Measurements from ENCODE around the gene KIF3C. TPM values are rescaled to one million over a fixed set of nuclear protein-coding genes. Genes with fewer than 3 reads are reported as not detected.
"Not testable (repeated sequence)": the region's sequence is repeated elsewhere in the genome, so short reads cannot be mapped to it uniquely, and the experiment has no call there.

Gene KIF3C
- 10 to 100 TPM; 26.2 to 56.1 TPM for total RNA-seq
- 100 to 1,000 TPM; 132 to 133 TPM for polyA plus RNA-seq (ENCODE audit: insufficient read length in 2 of 2)
- long read RNA-seq, donor 1, full-length matches to known transcripts, result 12 of 12 reads
- long read RNA-seq, donor 1, partial matches to known transcripts, result 0 of 12 reads
- long read RNA-seq, donor 1, other reads (novel, unspliced or antisense), result 0 of 12 reads
- long read RNA-seq, donor 2, full-length matches to known transcripts, result 6 of 6 reads
- long read RNA-seq, donor 2, partial matches to known transcripts, result 0 of 6 reads
- long read RNA-seq, donor 2, other reads (novel, unspliced or antisense), result 0 of 6 reads
- long read RNA-seq, donor 3, full-length matches to known transcripts, result 9 of 9 reads
- long read RNA-seq, donor 3, partial matches to known transcripts, result 0 of 9 reads
- long read RNA-seq, donor 3, other reads (novel, unspliced or antisense), result 0 of 9 reads
- long read RNA-seq, donor 4, full-length matches to known transcripts, result 1 of 1 reads
- long read RNA-seq, donor 4, partial matches to known transcripts, result 0 of 1 reads
- long read RNA-seq, donor 4, other reads (novel, unspliced or antisense), result 0 of 1 reads

- H3K4me1 ChIP-seq (ENCODE audit: control insufficient read depth, insufficient read depth, low read length), result peaks cover 52% of the 10 kb centered on the region
- H3K36me3 ChIP-seq (ENCODE audit: control insufficient read depth, insufficient read depth, low read length), result peaks cover 14% of the 10 kb centered on the region
- peak within 1 kb of the TSS; percentile 86 for H3K4me3 ChIP-seq (ENCODE audit: low read depth, low read length)
- under 1% methylated on average over 54 of the region's 58 CpGs for WGBS (ENCODE audit: insufficient coverage)
- no peaks in the 10 kb centered on the region for H3K9me3 ChIP-seq (ENCODE audit: control insufficient read depth, insufficient read depth, low read length)
- DNase-seq (ENCODE audit: low read depth in 4 of 6, low spot score in 6 of 6), result peak; percentile 63 to 98 (median 74)
- H3K27ac ChIP-seq (ENCODE audit: low read depth, low read length), result peak within 1 kb of the TSS; percentile 81
- H3K27me3 ChIP-seq (ENCODE audit: control insufficient read depth, insufficient read depth, low read length), result no peaks in the 10 kb centered on the region
These were observed at the start of gene KIF3C for GRCh38 chr2:25982273-25982967. KIF3C (minus strand) TSS chr2:25982497; CDS start chr2:25981917, 580 bp downstream.

GRCh38 chr2:26028083-26028482, 45.8 kb upstream of the KIF3C start:
- WGBS (ENCODE audit: insufficient coverage), result 96% methylated on average over 8 of the region's 16 CpGs
- H3K4me1 ChIP-seq (ENCODE audit: control insufficient read depth, insufficient read depth, low read length); DNase-seq (ENCODE audit: low read depth in 4 of 6, low spot score in 6 of 6); H3K9me3 ChIP-seq (ENCODE audit: control insufficient read depth, insufficient read depth, low read length); H3K27me3 ChIP-seq (ENCODE audit: control insufficient read depth, insufficient read depth, low read length); H3K36me3 ChIP-seq (ENCODE audit: control insufficient read depth, insufficient read depth, low read length); H3K27ac ChIP-seq (ENCODE audit: low read depth, low read length); H3K4me3 ChIP-seq (ENCODE audit: low read depth, low read length): not testable (repeated sequence)

- Histone ChIP-seq H3K36me3 (ENCODE audit: control insufficient read depth, insufficient read depth, low read length) (no peaks in the 10 kb centered on the region), H3K4me1 (ENCODE audit: control insufficient read depth, insufficient read depth, low read length) (no peaks in the 10 kb centered on the region), H3K27ac (ENCODE audit: low read depth, low read length) (no peak overlapping the region), H3K27me3 (ENCODE audit: control insufficient read depth, insufficient read depth, low read length) (no peaks in the 10 kb centered on the region), H3K4me3 (ENCODE audit: low read depth, low read length) (no peak overlapping the region), H3K9me3 (ENCODE audit: control insufficient read depth, insufficient read depth, low read length) (no peaks in the 10 kb centered on the region)
- no peak for DNase-seq (ENCODE audit: low read depth in 4 of 6, low spot score in 6 of 6)
These were observed 43.2 kb upstream of the KIF3C start for GRCh38 chr2:26025509-26025908.

- Histone ChIP-seq H3K4me1 (ENCODE audit: control insufficient read depth, insufficient read depth, low read length) (no peaks in the 10 kb centered on the region), H3K4me3 (ENCODE audit: low read depth, low read length) (no peak overlapping the region), H3K27ac (ENCODE audit: low read depth, low read length) (no peak overlapping the region), H3K9me3 (ENCODE audit: control insufficient read depth, insufficient read depth, low read length) (no peaks in the 10 kb centered on the region), H3K36me3 (ENCODE audit: control insufficient read depth, insufficient read depth, low read length) (no peaks in the 10 kb centered on the region), H3K27me3 (ENCODE audit: control insufficient read depth, insufficient read depth, low read length) (no peaks in the 10 kb centered on the region)
- no peak for DNase-seq (ENCODE audit: low read depth in 4 of 6, low spot score in 6 of 6)
- no CpG with 5 or more reads among the region's 2 CpGs for WGBS (ENCODE audit: insufficient coverage)
These were observed 42.0 kb upstream of the KIF3C start for GRCh38 chr2:26024260-26024659.

GRCh38 chr2:26020231-26020640, 37.9 kb upstream of the KIF3C start:
- no peak overlapping the region for H3K27ac ChIP-seq (ENCODE audit: low read depth, low read length)
- WGBS (ENCODE audit: insufficient coverage), result 87% methylated on average over 4 of the region's 4 CpGs

GRCh38 chr2:26018184-26019055, 36.1 kb upstream of the KIF3C start:
- Histone ChIP-seq H3K9me3 (ENCODE audit: control insufficient read depth, insufficient read depth, low read length) (no peaks in the 10 kb centered on the region), H3K27ac (ENCODE audit: low read depth, low read length) (no peak overlapping the region), H3K4me3 (ENCODE audit: low read depth, low read length) (no peak overlapping the region), H3K27me3 (ENCODE audit: control insufficient read depth, insufficient read depth, low read length) (no peaks in the 10 kb centered on the region), H3K36me3 (ENCODE audit: control insufficient read depth, insufficient read depth, low read length) (no peaks in the 10 kb centered on the region), H3K4me1 (ENCODE audit: control insufficient read depth, insufficient read depth, low read length) (no peaks in the 10 kb centered on the region)
- peak in 2 of 6 donors; percentile 2 to 47 for DNase-seq (ENCODE audit: low read depth in 4 of 6, low spot score in 6 of 6)
- WGBS (ENCODE audit: insufficient coverage), result 38% methylated on average over 2 of the region's 3 CpGs

More at GRCh38 chr2:26020231-26020640, 37.9 kb upstream of the KIF3C start:
- Histone ChIP-seq H3K27me3 (ENCODE audit: control insufficient read depth, insufficient read depth, low read length) (no peaks in the 10 kb centered on the region), H3K4me1 (ENCODE audit: control insufficient read depth, insufficient read depth, low read length) (no peaks in the 10 kb centered on the region), H3K36me3 (ENCODE audit: control insufficient read depth, insufficient read depth, low read length) (no peaks in the 10 kb centered on the region), H3K4me3 (ENCODE audit: low read depth, low read length) (no peak overlapping the region), H3K9me3 (ENCODE audit: control insufficient read depth, insufficient read depth, low read length) (no peaks in the 10 kb centered on the region)
- no peak for DNase-seq (ENCODE audit: low read depth in 4 of 6, low spot score in 6 of 6)

- H3K27me3 ChIP-seq (ENCODE audit: control insufficient read depth, insufficient read depth, low read length), result no peaks in the 10 kb centered on the region
- H3K36me3 ChIP-seq (ENCODE audit: control insufficient read depth, insufficient read depth, low read length), result no peaks in the 10 kb centered on the region
- 89% methylated on average over 2 of the region's 5 CpGs for WGBS (ENCODE audit: insufficient coverage)
- no peak for DNase-seq (ENCODE audit: low read depth in 4 of 6, low spot score in 6 of 6)
- H3K4me3 ChIP-seq (ENCODE audit: low read depth, low read length), result no peak overlapping the region
- H3K4me1 ChIP-seq (ENCODE audit: control insufficient read depth, insufficient read depth, low read length), result no peaks in the 10 kb centered on the region
- H3K27ac ChIP-seq (ENCODE audit: low read depth, low read length), result no peak overlapping the region
- no peaks in the 10 kb centered on the region for H3K9me3 ChIP-seq (ENCODE audit: control insufficient read depth, insufficient read depth, low read length)
These were observed 35.3 kb upstream of the KIF3C start for GRCh38 chr2:26017464-26018183.

GRCh38 chr2:26016706-26017045, 34.4 kb upstream of the KIF3C start:
- H3K4me1 ChIP-seq (ENCODE audit: control insufficient read depth, insufficient read depth, low read length); DNase-seq (ENCODE audit: low read depth in 4 of 6, low spot score in 6 of 6); H3K36me3 ChIP-seq (ENCODE audit: control insufficient read depth, insufficient read depth, low read length); H3K27me3 ChIP-seq (ENCODE audit: control insufficient read depth, insufficient read depth, low read length); H3K9me3 ChIP-seq (ENCODE audit: control insufficient read depth, insufficient read depth, low read length); H3K4me3 ChIP-seq (ENCODE audit: low read depth, low read length); H3K27ac ChIP-seq (ENCODE audit: low read depth, low read length): not testable (repeated sequence)
- 100% methylated on average over 4 of the region's 4 CpGs for WGBS (ENCODE audit: insufficient coverage)

Data from spinal cord (tissue), 10 donors.